Keratinocyte (primary cell): Measurements from ENCODE around the gene SH3PXD2A. TPM values are rescaled to one million over a fixed set of nuclear protein-coding genes. Genes with fewer than 3 reads are reported as not detected.

Experiments used
- DNase-seq: peaks from one replicate; pipeline ENCODE4 v3.0.0-alpha.2; 2011; ENCODE audit warnings: low read depth, missing footprints, low spot score
- FAIRE-seq: peaks from 2 replicates; lab custom pipeline; 2011; peaks lifted over from hg19 to GRCh38; lab: Jason Lieb, UNC
- H2AFZ ChIP-seq: 2 replicates; pipeline ENCODE4 v1.6.0; 2012; ENCODE audit warnings: low read length, control low read depth, inconsistent platforms; ENCODE audit not compliant: control insufficient read depth
- H3K27ac ChIP-seq: 2 replicates; pipeline ENCODE4 v1.5.1; 2011; ENCODE audit warnings: low read length; ENCODE audit not compliant: control insufficient read depth, insufficient read depth
- H3K27me3 ChIP-seq: 3 replicates; pipeline ENCODE4 v1.6.0; 2011; ENCODE audit warnings: low read length; ENCODE audit not compliant: control insufficient read depth, insufficient read depth; ENCODE audit errors: extremely low read depth
- H3K36me3 ChIP-seq, 2 experiments: 2 replicates in 1 of 2; 3 replicates in 1 of 2; pipeline ENCODE4 v1.5.1; 2011; ENCODE audit warnings: low read length in 2 of 2, mild to moderate bottlenecking in 1 of 2; ENCODE audit not compliant: control insufficient read depth in 2 of 2, insufficient read depth in 2 of 2; ENCODE audit errors: extremely low read depth in 1 of 2
- H3K4me1 ChIP-seq: 3 replicates; pipeline ENCODE4 v1.5.1; 2011; ENCODE audit warnings: low read length; ENCODE audit not compliant: control insufficient read depth, insufficient read depth; ENCODE audit errors: extremely low read depth
- H3K4me2 ChIP-seq: 3 replicates; pipeline ENCODE4 v1.6.0; 2011; ENCODE audit warnings: low read depth, low read length; ENCODE audit not compliant: control insufficient read depth, insufficient read depth; ENCODE audit errors: extremely low read depth
- H3K4me3 ChIP-seq, 3 experiments: fragments of 200-600 bp in 1 of 3; sonication (generic) in 1 of 3; 2 replicates in 2 of 3; 3 replicates in 1 of 3; pipeline ENCODE4 v1.5.1; 2011 to 2016; ENCODE audit warnings: low read length in 3 of 3, mild to moderate bottlenecking in 3 of 3, control low read depth in 2 of 3, inconsistent platforms in 1 of 3, low read depth in 1 of 3, mixed read lengths in 1 of 3, mixed run types in 1 of 3, moderate library complexity in 1 of 3; ENCODE audit not compliant: control insufficient read depth in 2 of 3, insufficient read depth in 2 of 3; ENCODE audit errors: extremely low read depth in 1 of 3
- H3K79me2 ChIP-seq: 2 replicates; pipeline ENCODE4 v1.6.0; 2012; ENCODE audit warnings: low read length; ENCODE audit not compliant: control insufficient read depth, insufficient read depth
- H3K9ac ChIP-seq: 3 replicates; pipeline ENCODE4 v1.6.0; 2011; ENCODE audit warnings: low read length; ENCODE audit not compliant: control insufficient read depth, insufficient read depth; ENCODE audit errors: extremely low read depth
- H3K9me1 ChIP-seq: 3 replicates; pipeline ENCODE4 v1.6.0; 2011; ENCODE audit warnings: low read length; ENCODE audit not compliant: control insufficient read depth, insufficient read depth; ENCODE audit errors: extremely low read depth
- H3K9me3 ChIP-seq: 2 replicates; pipeline ENCODE4 v1.5.1; 2012; ENCODE audit warnings: low read depth, low read length; ENCODE audit not compliant: control insufficient read depth
- H4K20me1 ChIP-seq: 3 replicates; pipeline ENCODE4 v1.6.0; 2011; ENCODE audit warnings: low read length; ENCODE audit not compliant: control insufficient read depth, insufficient read depth; ENCODE audit errors: extremely low read depth
- EZH2 ChIP-seq: IDR thresholded peaks from one replicate; pipeline ENCODE4 v1.6.1; 2012; ENCODE audit warnings: inconsistent platforms, mild to moderate bottlenecking, low read length, moderate library complexity
- dilution Hi-C: fragments of 300-500 bp; cut with MboI; formaldehyde crosslinking; loops from one replicate; pipeline ENCODE4 v1.7.0; 2020; ENCODE audit warnings: low sequenced_read_pairs; ENCODE audit not compliant: extremely low pct_ligation_motif_present
- polyA plus RNA-seq, 5 experiments: library from polyadenylated mRNA; depleted of rRNA in 3 of 5; stranded (reverse) in 3 of 5; stranded (forward) in 1 of 5; unstranded in 1 of 5; fragments of >200 nt; gene quantifications; 1 replicate in 1 of 5; 2 replicates in 3 of 5; 3 replicates in 1 of 5; pipeline versions ENCODE4 v1.2.1 to v1.2.3, GENCODE V29; 2011 to 2012; ENCODE audit warnings: missing spikeins in 2 of 5, low read depth in 1 of 5, low replicate concordance in 1 of 5
- TF ChIP-seq, protein P1 (sequence below), 3 experiments: IDR thresholded peaks in 1 of 3; conservative IDR thresholded peaks in 1 of 3; optimal IDR thresholded peaks in 1 of 3; 2 replicates in 2 of 3; 3 replicates in 1 of 3; pipeline versions ENCODE3 to v1.5.1; 2011; ENCODE audit warnings: low read length in 3 of 3, mild to moderate bottlenecking in 3 of 3, moderate library complexity in 2 of 3, control low read depth in 1 of 3, inconsistent platforms in 1 of 3; ENCODE audit not compliant: insufficient read depth in 2 of 3; ENCODE audit errors: extremely low read depth in 1 of 3

SH3PXD2A gene
- polyA plus RNA-seq, 1 donor (not counting 4 experiments of a cell fraction or from before 2014, with no cell fraction given) = 33.9 TPM

DNA sequence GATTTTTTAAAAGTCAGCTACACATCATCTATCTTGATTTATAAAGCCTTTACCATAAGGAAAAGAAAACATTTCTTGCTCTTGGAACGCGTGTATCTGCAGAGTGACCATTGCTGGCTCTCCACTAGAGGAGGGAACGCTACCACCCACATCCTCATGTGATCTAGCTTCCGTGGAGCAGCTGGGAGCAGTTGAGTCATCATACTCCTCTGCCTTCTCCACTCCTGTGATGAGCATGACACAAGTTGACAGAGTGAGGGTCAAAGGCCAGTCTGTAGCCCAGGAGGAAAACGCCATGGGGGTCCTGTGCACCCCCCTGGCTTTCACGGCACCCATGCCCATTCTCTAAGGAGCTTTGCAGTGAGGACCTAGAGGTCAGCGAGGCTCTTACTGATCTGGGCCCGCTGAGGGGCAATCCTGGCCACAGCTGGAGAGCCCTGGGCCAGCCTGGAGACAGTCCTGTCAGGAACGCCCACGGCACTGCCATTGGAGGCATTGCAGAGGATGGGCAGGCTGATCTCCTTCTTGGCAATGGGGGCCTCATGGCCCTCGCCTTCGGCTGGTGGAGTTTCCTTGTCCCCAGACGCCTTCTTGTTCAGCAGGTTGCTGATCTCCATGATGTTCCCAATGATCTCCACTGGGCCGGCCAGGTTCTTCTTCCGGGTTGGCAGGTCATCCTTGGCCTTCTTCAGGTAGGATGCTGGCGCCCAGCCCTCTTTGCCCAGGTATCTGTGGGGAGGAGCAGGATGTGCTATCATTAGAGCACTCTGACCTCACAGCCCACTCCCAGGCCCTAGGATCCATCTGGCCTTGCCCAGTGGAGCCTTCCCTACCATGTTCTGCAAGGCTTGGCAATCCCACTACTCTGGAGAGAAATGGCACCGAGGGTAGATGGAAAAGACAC, 242.7 kb downstream of the SH3PXD2A start:
- Histone ChIP-seq H3K9me1 (no peaks in the 10 kb centered on the region), H3K27me3 (no peaks in the 10 kb centered on the region), H3K9ac (no peak overlapping the region), H3K27ac (no peak overlapping the region), H3K9me3 (no peaks in the 10 kb centered on the region), H3K79me2 (no peaks in the 10 kb centered on the region), H4K20me1 (peaks cover 6% of the 10 kb centered on the region), H3K36me3 (peaks cover 67 to 76% of the 10 kb centered on the region in 2 experiments), H2AFZ (no peak overlapping the region), H3K4me1 (no peaks in the 10 kb centered on the region), H3K4me2 (no peak overlapping the region), H3K4me3 (no peak overlapping the region)
- TF ChIP-seq EZH2 = no peak
- TF ChIP-seq, protein P1, sequence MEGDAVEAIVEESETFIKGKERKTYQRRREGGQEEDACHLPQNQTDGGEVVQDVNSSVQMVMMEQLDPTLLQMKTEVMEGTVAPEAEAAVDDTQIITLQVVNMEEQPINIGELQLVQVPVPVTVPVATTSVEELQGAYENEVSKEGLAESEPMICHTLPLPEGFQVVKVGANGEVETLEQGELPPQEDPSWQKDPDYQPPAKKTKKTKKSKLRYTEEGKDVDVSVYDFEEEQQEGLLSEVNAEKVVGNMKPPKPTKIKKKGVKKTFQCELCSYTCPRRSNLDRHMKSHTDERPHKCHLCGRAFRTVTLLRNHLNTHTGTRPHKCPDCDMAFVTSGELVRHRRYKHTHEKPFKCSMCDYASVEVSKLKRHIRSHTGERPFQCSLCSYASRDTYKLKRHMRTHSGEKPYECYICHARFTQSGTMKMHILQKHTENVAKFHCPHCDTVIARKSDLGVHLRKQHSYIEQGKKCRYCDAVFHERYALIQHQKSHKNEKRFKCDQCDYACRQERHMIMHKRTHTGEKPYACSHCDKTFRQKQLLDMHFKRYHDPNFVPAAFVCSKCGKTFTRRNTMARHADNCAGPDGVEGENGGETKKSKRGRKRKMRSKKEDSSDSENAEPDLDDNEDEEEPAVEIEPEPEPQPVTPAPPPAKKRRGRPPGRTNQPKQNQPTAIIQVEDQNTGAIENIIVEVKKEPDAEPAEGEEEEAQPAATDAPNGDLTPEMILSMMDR (optimal IDR thresholded peaks at IDR 0.05 in 1 of 3, IDR thresholded peaks at IDR 0.05 in 1 of 3, conservative IDR thresholded peaks at IDR 0.05 in 1 of 3; ENCODE audit: extremely low read depth in 1 of 3, insufficient read depth in 2 of 3, low read length in 3 of 3) = no peak
- dilution Hi-C loops = no loop called here
- FAIRE-seq = no peak
- no peak for DNase-seq

DNA sequence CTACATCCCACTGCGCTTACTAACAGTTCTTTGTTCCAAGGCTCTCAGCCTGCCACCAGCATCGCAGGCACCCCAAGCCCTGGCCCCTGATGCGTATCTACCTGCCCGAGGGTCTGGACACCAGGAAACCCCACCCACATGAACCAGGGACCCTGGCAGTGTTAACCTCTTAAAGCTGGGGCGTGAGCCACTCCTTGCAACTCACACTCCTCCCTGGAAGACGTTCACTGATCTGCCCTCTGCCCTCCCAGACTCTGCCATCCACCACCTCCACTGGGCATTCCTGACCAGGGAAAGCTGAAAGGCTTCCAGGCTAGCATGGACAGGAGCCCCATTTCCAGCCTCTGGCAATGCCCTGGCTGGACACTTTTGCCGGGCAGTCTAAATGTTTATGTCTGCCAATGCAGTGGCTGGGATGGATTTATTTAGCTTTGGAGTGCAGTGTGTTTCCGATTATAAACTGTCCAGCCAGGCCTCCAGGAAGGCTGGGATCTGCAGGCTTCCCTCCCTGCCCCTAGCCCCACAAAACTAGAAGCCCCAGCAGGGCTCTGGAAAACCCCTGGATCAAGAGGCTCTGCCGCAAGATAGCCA, 244.4 kb downstream of the SH3PXD2A start:
- no peak overlapping the region for H2AFZ ChIP-seq
- no peaks in the 10 kb centered on the region for H3K9me1 ChIP-seq
- no peaks in the 10 kb centered on the region for H3K27me3 ChIP-seq
- H3K4me3 ChIP-seq = no peak overlapping the region
- no peak overlapping the region for H3K9ac ChIP-seq
- H3K4me2 ChIP-seq = no peak overlapping the region
- H3K4me1 ChIP-seq = no peaks in the 10 kb centered on the region
- peaks cover 52 to 60% of the 10 kb centered on the region in 2 experiments for H3K36me3 ChIP-seq
- TF ChIP-seq EZH2 = no peak
- TF ChIP-seq, protein P1 (optimal IDR thresholded peaks at IDR 0.05 in 1 of 3, IDR thresholded peaks at IDR 0.05 in 1 of 3, conservative IDR thresholded peaks at IDR 0.05 in 1 of 3; ENCODE audit: extremely low read depth in 1 of 3, insufficient read depth in 2 of 3, low read length in 3 of 3) = no peak
- no peak overlapping the region for H3K27ac ChIP-seq
- no peaks in the 10 kb centered on the region for H3K79me2 ChIP-seq
- H3K9me3 ChIP-seq = no peaks in the 10 kb centered on the region
- H4K20me1 ChIP-seq = peaks cover 6% of the 10 kb centered on the region
- dilution Hi-C loops = no loop called here
- DNase-seq (no peak), FAIRE-seq (no peak)
